Measurements from ENCODE around the gene HNF1A.

- TF ChIP-seq CTCF (IDR thresholded peaks at IDR 0.05) (no peak), ZFX (IDR thresholded peaks at IDR 0.05; ENCODE audit: borderline replicate concordance) (no peak)
These were observed 40.7 kb downstream of the HNF1A start for GRCh38 chr12:121018860-121019617.

Data from 22Rv1 (cell line).